Parietal lobe (tissue), 1 donor: ENCODE results near the gene GPR85. TPM values are rescaled to one million over a fixed set of nuclear protein-coding genes. Genes with fewer than 3 reads are reported as not detected.

Experiments used
- total RNA-seq: library from RNA; depleted of rRNA; stranded (reverse); fragments of >200 nt; gene quantifications from one replicate; pipeline ENCODE4 v1.2.3, GENCODE V29; 2014

Gene GPR85
- 156 TPM for total RNA-seq

DNA sequence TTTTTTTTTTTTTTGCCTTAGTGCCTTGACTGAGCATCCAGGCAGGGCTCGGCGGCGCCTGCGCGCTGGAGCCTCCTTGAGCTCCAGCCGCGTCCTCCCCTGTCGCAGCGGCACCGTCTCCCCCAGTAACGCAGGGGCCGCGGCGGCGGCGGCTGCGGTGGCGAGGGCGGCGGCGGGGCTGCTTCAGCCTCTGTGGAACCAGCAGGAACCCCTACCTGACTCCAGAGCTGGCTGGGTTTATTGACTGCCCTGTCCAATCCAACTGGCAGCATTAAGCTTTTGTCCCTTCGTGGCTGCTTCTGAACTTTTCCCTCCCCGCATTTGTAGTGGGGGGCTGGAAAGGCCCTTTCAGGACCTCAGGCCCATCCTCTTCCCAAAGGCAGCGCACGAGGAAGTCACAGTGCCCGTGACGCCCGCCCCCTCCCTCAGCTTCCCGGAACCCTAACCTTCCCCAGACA, at the start of gene GPR85:
Gene GPR85, minus strand, starts transcription at position 397 of the 458 bp plus-strand sequence. CDS start 2,106 bp downstream, outside the sequence.

DNA sequence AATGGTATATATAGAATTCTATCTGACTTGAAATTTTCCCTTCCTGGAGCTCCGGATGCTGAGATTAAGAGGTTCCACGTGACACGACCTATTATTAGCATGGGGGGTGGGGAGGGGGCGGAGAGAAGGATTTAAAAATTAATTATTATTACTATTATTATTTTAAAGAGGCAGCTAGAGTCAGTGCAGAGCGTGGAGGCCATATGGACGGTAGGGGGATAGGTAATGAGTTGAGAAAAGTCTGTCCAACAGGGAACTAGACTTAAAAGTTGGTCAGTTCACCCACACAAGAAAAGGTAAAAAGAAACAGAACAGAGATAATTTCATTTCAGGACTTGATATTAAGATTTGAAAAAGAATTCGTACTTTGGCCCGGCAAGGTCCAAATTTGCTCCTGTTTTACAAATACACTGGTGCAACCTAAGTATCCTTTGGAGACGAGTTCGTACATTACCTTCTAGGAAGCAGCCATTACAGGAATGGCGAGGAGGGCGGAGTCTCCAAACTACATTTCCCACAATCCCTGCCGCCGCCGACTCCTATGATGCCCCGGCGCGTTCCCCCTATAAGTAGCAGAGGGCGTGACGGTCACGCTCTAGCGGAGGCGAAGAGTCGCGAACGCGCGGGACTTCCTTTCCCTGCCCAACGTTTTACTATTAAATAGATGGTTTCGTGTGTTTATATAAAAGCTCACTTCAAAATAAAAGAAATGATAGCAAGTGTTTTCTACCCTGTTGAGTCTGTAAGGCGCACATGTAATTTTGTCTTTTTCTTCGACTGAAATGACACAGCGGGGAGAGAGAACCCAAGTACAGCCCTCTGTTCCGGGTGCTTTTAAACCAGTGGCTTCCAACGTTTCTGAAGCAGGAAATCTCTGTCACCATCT, 31.7 kb upstream of the GPR85 start, which contains the start of gene SMIM30:
Gene SMIM30, minus strand, starts transcription at position 481 of the 886 bp plus-strand sequence. CDS start 976 bp downstream, outside the sequence.

Other genes with a start within 250 kb of the GPR85 start
- gene SMIM30, start 31.7 kb upstream of the GPR85 start, total RNA-seq = 16.9 TPM